Activated naive CD8-positive, alpha-beta T cell (primary cell): ENCODE data around the gene CARD8.

Experiments used
- H3K27ac Mint-ChIP-seq: one replicate; pipeline ENCODE4 v1.8.0; 2021; ENCODE audit warnings: mixed read lengths
- H3K27me3 Mint-ChIP-seq: one replicate; pipeline ENCODE4 v1.8.0; 2021; ENCODE audit warnings: mixed read lengths
- H3K36me3 Mint-ChIP-seq: one replicate; pipeline ENCODE4 v1.8.0; 2021; ENCODE audit warnings: mixed read lengths
- H3K4me1 Mint-ChIP-seq: one replicate; pipeline ENCODE4 v1.8.0; 2021; ENCODE audit warnings: low read depth, mixed read lengths
- H3K4me3 Mint-ChIP-seq: one replicate; pipeline ENCODE4 v1.8.0; 2021; ENCODE audit warnings: mild to moderate bottlenecking, mixed read lengths
- H3K9me3 Mint-ChIP-seq: one replicate; pipeline ENCODE4 v1.8.0; 2021; ENCODE audit warnings: low read depth, mixed read lengths

The CARD8 gene

GRCh38 chr19:48182434-48182833 lies 73.3 kb downstream of the CARD8 start:
- Mint-ChIP-seq H3K4me3 (no peak overlapping the region), H3K9me3 (peaks cover 7% of the 10 kb centered on the region), H3K36me3 (peaks cover 13% of the 10 kb centered on the region), H3K27ac (no peak overlapping the region), H3K27me3 (no peaks in the 10 kb centered on the region), H3K4me1 (no peaks in the 10 kb centered on the region)

GRCh38 chr19:48181505-48181904 lies 74.2 kb downstream of the CARD8 start:
- no peak overlapping the region for H3K27ac Mint-ChIP-seq
- no peak overlapping the region for H3K4me3 Mint-ChIP-seq
- peaks cover 7% of the 10 kb centered on the region for H3K9me3 Mint-ChIP-seq
- no peaks in the 10 kb centered on the region for H3K27me3 Mint-ChIP-seq
- no peaks in the 10 kb centered on the region for H3K4me1 Mint-ChIP-seq
- H3K36me3 Mint-ChIP-seq, result peaks cover 17% of the 10 kb centered on the region

- Mint-ChIP-seq H3K4me1 (peaks cover 2% of the 10 kb centered on the region), H3K4me3 (no peak overlapping the region), H3K9me3 (peaks cover 2% of the 10 kb centered on the region)
These were observed 79.5 kb downstream of the CARD8 start for GRCh38 chr19:48176226-48176625.

GRCh38 chr19:48175578-48175977 lies 80.1 kb downstream of the CARD8 start:
- peaks cover 7% of the 10 kb centered on the region for H3K4me1 Mint-ChIP-seq
- no peak overlapping the region for H3K27ac Mint-ChIP-seq
- no peak overlapping the region for H3K4me3 Mint-ChIP-seq
- H3K27me3 Mint-ChIP-seq, result no peaks in the 10 kb centered on the region
- no peaks in the 10 kb centered on the region for H3K9me3 Mint-ChIP-seq
- peaks cover 15% of the 10 kb centered on the region for H3K36me3 Mint-ChIP-seq

More at GRCh38 chr19:48176226-48176625, 79.5 kb downstream of the CARD8 start:
- Mint-ChIP-seq H3K27ac (no peak overlapping the region), H3K36me3 (peaks cover 15% of the 10 kb centered on the region), H3K27me3 (no peaks in the 10 kb centered on the region)

- Mint-ChIP-seq H3K4me1 (peaks cover 9% of the 10 kb centered on the region), H3K27me3 (no peaks in the 10 kb centered on the region), H3K4me3 (no peak overlapping the region), H3K9me3 (no peaks in the 10 kb centered on the region), H3K36me3 (peaks cover 13% of the 10 kb centered on the region), H3K27ac (no peak overlapping the region)
These were observed 81.2 kb downstream of the CARD8 start for GRCh38 chr19:48174445-48175030.

DNA sequence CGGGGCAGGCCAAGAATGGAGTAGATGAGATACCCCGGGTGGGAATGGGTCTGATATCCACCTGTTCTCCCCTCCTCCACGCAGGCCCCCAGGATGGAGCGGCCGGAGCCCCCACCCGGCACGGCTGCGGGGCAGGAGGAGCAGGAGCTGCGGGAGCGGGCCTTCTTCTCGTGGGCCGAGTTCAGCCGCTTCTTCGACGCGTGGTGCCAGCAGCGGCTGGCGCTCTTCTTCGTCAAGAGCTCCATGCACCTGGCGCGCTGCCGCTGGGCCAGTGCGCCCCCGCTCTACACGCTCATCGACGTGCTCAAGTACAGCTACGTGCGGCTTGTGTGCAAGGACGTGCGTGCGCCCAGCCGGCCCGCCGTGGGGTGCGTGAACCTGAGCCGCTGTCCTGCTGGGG lies 84.0 kb downstream of the CARD8 start:
- peaks cover 6% of the 10 kb centered on the region for H3K36me3 Mint-ChIP-seq
- H3K9me3 Mint-ChIP-seq, result no peaks in the 10 kb centered on the region
- peaks cover 20% of the 10 kb centered on the region for H3K4me1 Mint-ChIP-seq
- peak overlapping the region; percentile 98 for H3K4me3 Mint-ChIP-seq
- no peak overlapping the region for H3K27ac Mint-ChIP-seq
- no peaks in the 10 kb centered on the region for H3K27me3 Mint-ChIP-seq

GRCh38 chr19:48170817-48171347 lies 84.8 kb downstream of the CARD8 start:
- no peaks in the 10 kb centered on the region for H3K9me3 Mint-ChIP-seq
- H3K27ac Mint-ChIP-seq, result peak overlapping the region; percentile 86
- peak overlapping the region; percentile 98 for H3K4me3 Mint-ChIP-seq
- H3K4me1 Mint-ChIP-seq, result peaks cover 22% of the 10 kb centered on the region
- H3K27me3 Mint-ChIP-seq, result no peaks in the 10 kb centered on the region
- H3K36me3 Mint-ChIP-seq, result peaks cover 6% of the 10 kb centered on the region

- Mint-ChIP-seq H3K27me3 (no peaks in the 10 kb centered on the region), H3K4me1 (peaks cover 22% of the 10 kb centered on the region), H3K27ac (peak within 1 kb of the TSS; percentile 100), H3K4me3 (peak within 1 kb of the TSS; percentile 98), H3K9me3 (no peaks in the 10 kb centered on the region), H3K36me3 (peaks cover 6% of the 10 kb centered on the region)
These were observed 85.5 kb downstream of the CARD8 start, which contains the start of the genes LIG1 and ZSWIM9 for GRCh38 chr19:48169939-48170803. Gene LIG1, minus strand, starts transcription at chr19:48170344. Its CDS starts 4,778 bp downstream, at chr19:48165566. Gene ZSWIM9, plus strand, starts transcription at chr19:48170680. Its CDS starts 1,123 bp downstream, at chr19:48171803.

DNA sequence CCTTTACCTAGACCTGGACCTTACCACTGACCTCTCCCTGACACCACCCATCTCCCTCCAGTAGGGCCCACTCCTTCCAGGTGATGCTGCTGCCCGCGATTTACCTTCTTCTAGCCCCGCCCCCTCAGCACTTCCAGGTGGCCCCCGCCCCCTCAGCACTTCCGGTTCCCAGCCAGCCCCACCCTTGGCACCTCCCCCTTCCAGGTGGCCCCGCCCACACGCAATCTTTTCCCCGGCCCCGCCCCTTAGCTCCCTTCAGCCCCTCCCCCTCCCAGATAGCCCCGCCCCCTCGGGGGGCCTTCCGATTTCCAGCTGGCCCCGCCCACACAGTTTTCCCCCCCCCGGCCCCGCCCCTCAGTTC lies 86.2 kb downstream of the CARD8 start:
- Mint-ChIP-seq H3K36me3 (peaks cover 3% of the 10 kb centered on the region), H3K27ac (peak overlapping the region; percentile 100), H3K4me1 (peaks cover 22% of the 10 kb centered on the region), H3K27me3 (no peaks in the 10 kb centered on the region), H3K9me3 (no peaks in the 10 kb centered on the region), H3K4me3 (peak overlapping the region; percentile 98)

GRCh38 chr19:48168689-48169088 lies 87.0 kb downstream of the CARD8 start:
- H3K27me3 Mint-ChIP-seq, result no peaks in the 10 kb centered on the region
- H3K9me3 Mint-ChIP-seq, result no peaks in the 10 kb centered on the region
- peak overlapping the region; percentile 85 for H3K27ac Mint-ChIP-seq
- peaks cover 3% of the 10 kb centered on the region for H3K36me3 Mint-ChIP-seq
- H3K4me3 Mint-ChIP-seq, result peak overlapping the region; percentile 98
- peaks cover 22% of the 10 kb centered on the region for H3K4me1 Mint-ChIP-seq

DNA sequence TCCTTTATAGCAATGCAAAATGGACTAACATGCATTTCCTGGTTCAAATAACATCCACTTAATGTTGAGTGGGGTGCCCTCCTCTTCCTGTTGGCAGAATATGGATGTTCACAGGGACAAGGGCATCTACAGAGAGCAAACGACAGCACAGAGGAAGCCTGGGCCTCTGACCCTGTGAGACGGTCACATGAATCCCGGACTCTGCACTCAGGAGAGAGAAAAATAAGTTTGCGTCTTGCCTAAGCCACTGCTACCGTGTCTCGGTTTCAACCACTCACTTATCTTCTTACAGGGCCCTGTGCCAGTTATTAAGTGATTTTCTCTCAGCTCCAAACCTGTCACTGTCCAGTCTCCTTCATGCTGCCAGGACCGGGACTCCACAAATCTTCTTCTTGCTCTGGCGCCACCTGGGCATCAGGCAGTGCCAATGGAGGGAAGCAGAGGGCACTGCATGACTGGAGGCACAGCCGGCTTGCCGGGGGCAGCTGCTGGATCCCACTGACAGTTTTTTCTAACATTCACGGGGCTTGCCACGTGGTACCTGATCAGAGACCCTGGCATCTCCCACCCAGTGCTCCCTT lies 97.4 kb downstream of the CARD8 start:
- no peaks in the 10 kb centered on the region for H3K9me3 Mint-ChIP-seq
- no peaks in the 10 kb centered on the region for H3K27me3 Mint-ChIP-seq
- no peaks in the 10 kb centered on the region for H3K4me1 Mint-ChIP-seq
- H3K36me3 Mint-ChIP-seq, result peaks cover 9% of the 10 kb centered on the region
- no peak overlapping the region for H3K27ac Mint-ChIP-seq
- H3K4me3 Mint-ChIP-seq, result no peak overlapping the region
